HepG2 (cell line): ENCODE data around the gene FANCM. TPM values are rescaled to one million over a fixed set of nuclear protein-coding genes. Genes with fewer than 3 reads are reported as not detected.

ENCODE experiments used
- BHLHE40 ChIP-seq: IDR thresholded peaks from 2 replicates; pipeline ENCODE4 v1.6.1; 2011; ENCODE audit warnings: low read length, improper control_type of control experiment
- DNMT1 ChIP-seq: sonication (generic); formaldehyde crosslinking; IDR thresholded peaks from 2 replicates; pipeline ENCODE4 v1.5.1; 2020; ENCODE audit warnings: mild to moderate bottlenecking, missing genetic modification reagents
- ETS1 ChIP-seq: sonication (generic); formaldehyde crosslinking; IDR thresholded peaks from 2 replicates; pipeline ENCODE4 v1.4.0; 2020; ENCODE audit warnings: missing genetic modification reagents
- GATAD1 ChIP-seq: IDR thresholded peaks from 2 replicates; pipeline ENCODE4 v1.6.1; 2016; ENCODE audit warnings: missing genetic modification reagents, missing compliant biosample characterization
- GATAD2A ChIP-seq: IDR thresholded peaks from 2 replicates; pipeline ENCODE4 v1.6.1; 2016
- LCORL ChIP-seq, 2 experiments: fragments of 450-650 bp in 1 of 2; sonication (generic) in 1 of 2; formaldehyde crosslinking in 1 of 2; IDR thresholded peaks; 2 replicates each; pipeline versions ENCODE4 v1.5.0 to v1.6.1; 2017 to 2020; ENCODE audit warnings: antibody characterized with exemption in 1 of 2, missing genetic modification reagents in 1 of 2
- NFYB ChIP-seq: sonication (generic); formaldehyde crosslinking; IDR thresholded peaks from 2 replicates; pipeline ENCODE4 v1.4.0; 2020; ENCODE audit warnings: missing genetic modification reagents
- POLR2A ChIP-seq, 2 experiments: IDR thresholded peaks; 2 replicates each; pipeline ENCODE4 v1.6.1; 2011; ENCODE audit warnings: low read depth in 2 of 2, low read length in 2 of 2, mild to moderate bottlenecking in 1 of 2, moderate library complexity in 1 of 2; ENCODE audit not compliant: insufficient read depth in 1 of 2
- RXRB ChIP-seq: IDR thresholded peaks from 2 replicates; pipeline ENCODE4 v1.6.1; 2016; ENCODE audit warnings: borderline replicate concordance, missing genetic modification reagents, missing compliant biosample characterization
- TOE1 ChIP-seq: sonication (generic); formaldehyde crosslinking; IDR thresholded peaks from 2 replicates; pipeline ENCODE4 v1.4.0; 2020; ENCODE audit warnings: mild to moderate bottlenecking, missing genetic modification reagents
- ZBTB39 ChIP-seq: sonication (generic); formaldehyde crosslinking; IDR thresholded peaks from 2 replicates; pipeline ENCODE4 v1.5.0; 2020; ENCODE audit warnings: missing genetic modification reagents
- ZBTB40 ChIP-seq, 2 experiments: fragments of 450-650 bp in 1 of 2; sonication (generic) in 1 of 2; formaldehyde crosslinking in 1 of 2; IDR thresholded peaks; 2 replicates each; pipeline versions ENCODE4 v1.6.1 to v1.8.0; 2016 to 2022; ENCODE audit warnings: antibody characterized with exemption in 1 of 2, mild to moderate bottlenecking in 1 of 2, missing genetic modification reagents in 1 of 2
- ZBTB7A ChIP-seq: sonication (generic); formaldehyde crosslinking; IDR thresholded peaks from 2 replicates; pipeline ENCODE4 v1.8.0; 2022; ENCODE audit warnings: mild to moderate bottlenecking, missing genetic modification reagents
- ZFP36L2 ChIP-seq: sonication (generic); formaldehyde crosslinking; IDR thresholded peaks from 2 replicates; pipeline ENCODE4 v1.4.0; 2020; ENCODE audit warnings: missing genetic modification reagents
- ZNF235 ChIP-seq: sonication (generic); formaldehyde crosslinking; IDR thresholded peaks from 2 replicates; pipeline ENCODE4 v1.8.1; 2023; ENCODE audit warnings: mild to moderate bottlenecking, missing genetic modification reagents, borderline replicate concordance
- ZNF724P ChIP-seq: sonication (generic); formaldehyde crosslinking; IDR thresholded peaks from 2 replicates; pipeline ENCODE4 v1.8.0; 2022; ENCODE audit warnings: missing genetic modification reagents, borderline replicate concordance
- ZNF850 ChIP-seq: sonication (generic); formaldehyde crosslinking; conservative IDR thresholded peaks from 2 replicates; pipeline ENCODE4 v1.9.0; 2021; ENCODE audit warnings: mild to moderate bottlenecking, missing genetic modification reagents
- polyA plus RNA-seq, 8 experiments: library from polyadenylated mRNA; depleted of rRNA in 3 of 8; stranded (reverse) in 7 of 8; unstranded in 1 of 8; fragments of >200 nt; fragmentation: Illumina TruSeq in 4 of 8; extraction: Trizol in 4 of 8; gene quantifications; 2 replicates each; pipeline versions ENCODE4 v1.2.1 to v1.2.3, GENCODE V29; 2011 to 2016; ENCODE audit warnings: low read depth in 4 of 8, missing spikeins in 1 of 8, mixed read lengths in 1 of 8; ENCODE audit not compliant: insufficient read depth in 1 of 8
- total RNA-seq, 5 experiments: library from RNA; depleted of rRNA; stranded (reverse); fragments of >200 nt; fragmentation: Illumina TruSeq; extraction: Trizol; gene quantifications; 2 replicates each; pipeline ENCODE4 v1.2.3, GENCODE V29; 2016; ENCODE audit warnings: low read depth in 1 of 5

The FANCM gene
- total and polyA plus RNA-seq, 2 of the 13 experiments (the other 11 are each of a cell fraction or from before 2014, with no cell fraction given): 2.6 to 10.4 TPM

GRCh38 chr14:45112896-45113781 is 22.6 kb upstream of the FANCM start (continued):
- TF ChIP-seq BHLHE40 (0 out of 2 replicates have a peak, but pooled peaks have one; percentile 12), RXRB (CRISPR knock-in tag) (peak; percentile 4; the same call in 1 of the 2 replicates), POLR2A (IDR thresholded peaks at IDR 0.05; ENCODE audit: insufficient read depth in 1 of 2, low read depth in 2 of 2, low read length in 2 of 2) (no peak), ZFP36L2 (no peak), LCORL (IDR thresholded peaks at IDR 0.05) (peak; percentile 84), LCORL (CRISPR knock-in tag; IDR thresholded peaks at IDR 0.05) (no peak), GATAD2A (peak; percentile 34), ZBTB40 (IDR thresholded peaks at IDR 0.05) (no peak), ZBTB40 (CRISPR knock-in tag; IDR thresholded peaks at IDR 0.05) (no peak), NFYB (no peak), ZBTB39 (CRISPR knock-in tag) (no peak), ZNF850 (no peak), ETS1 (no peak), DNMT1 (no peak), GATAD1 (no peak), ZNF235 (CRISPR knock-in tag) (no peak), ZBTB7A (CRISPR knock-in tag) (no peak), ZNF724P (no peak), TOE1 (CRISPR knock-in tag) (no peak)
